Transverse colon (tissue), 4 donors: ENCODE measurements around the gene CCNA1. TPM values are rescaled to one million over a fixed set of nuclear protein-coding genes. Genes with fewer than 3 reads are reported as not detected.

ENCODE experiments used
- DNase-seq: peaks from one replicate; pipeline ENCODE4 v3.0.0-alpha.2; 2019
- H3K27ac ChIP-seq, 4 donors: fragments of 200-600 bp; sonication (generic); 2 replicates each; pipeline ENCODE4 v1.5.1; 2016 to 2018; ENCODE audit warnings: inconsistent platforms in 4 of 4
- H3K27me3 ChIP-seq: fragments of 200-600 bp; sonication (generic); 2 replicates; pipeline ENCODE4 v1.5.1; 2017; ENCODE audit warnings: inconsistent platforms
- H3K36me3 ChIP-seq, 4 donors: fragments of 200-600 bp; sonication (generic); 2 replicates each; pipeline ENCODE4 v1.5.1; 2017 to 2019; ENCODE audit warnings: inconsistent platforms in 4 of 4
- H3K4me1 ChIP-seq, 4 donors: fragments of 200-600 bp; sonication (generic); 2 replicates each; pipeline ENCODE4 v1.5.1; 2017 to 2020; ENCODE audit warnings: inconsistent platforms in 4 of 4
- H3K4me3 ChIP-seq, 4 donors: fragments of 200-600 bp; sonication (generic); 1 replicate in 1 of 4; 2 replicates in 3 of 4; pipeline versions ENCODE4 v1.5.1 to v1.6.1; 2017 to 2019; ENCODE audit warnings: inconsistent platforms in 4 of 4
- H3K9me3 ChIP-seq, 2 donors: fragments of 200-600 bp; sonication (generic); 2 replicates each; pipeline ENCODE4 v1.5.1; 2017 to 2019; ENCODE audit warnings: inconsistent platforms in 2 of 2
- EP300 ChIP-seq: sonication (generic); formaldehyde crosslinking; IDR thresholded peaks from one replicate; pipeline ENCODE4 v1.6.1; 2017; ENCODE audit warnings: antibody characterized with exemption, low read depth
- POLR2A ChIP-seq: fragments of 450-650 bp; IDR thresholded peaks from one replicate; pipeline ENCODE4 v1.6.1; 2016; ENCODE audit warnings: antibody characterized with exemption, mild to moderate bottlenecking, moderate library complexity
- POLR2AphosphoS5 ChIP-seq, 3 donors: sonication (generic); formaldehyde crosslinking; IDR thresholded peaks; one replicate each; pipeline ENCODE4 v1.6.1; 2016; ENCODE audit warnings: antibody characterized with exemption in 3 of 3
- WGBS, 2 donors: methylation state at CpG; one replicate each; pipeline ENCODE4 v1.1.5; 2018; ENCODE audit warnings: low coverage in 1 of 2; 5-methylcytosine and 5-hydroxymethylcytosine counted together
- in situ Hi-C, 4 donors: fragments of 200-750 bp; cut with MboI; loops; one replicate each; pipeline versions ENCODE4 v1.15.0 to v1.15.1; 2017; ENCODE audit warnings: low sequenced_read_pairs in 3 of 4, low pct_ligation_motif_present in 1 of 4, low pct_unique_long_range_greater_than_20kb in 1 of 4
- intact Hi-C: fragments of 100-400 bp; cut with DNase I; formaldehyde crosslinking; loops from one replicate; pipeline ENCODE4 v1.15.1; 2023; ENCODE audit warnings: low total_unique reads
- total RNA-seq, 4 donors: library from RNA; depleted of rRNA; stranded (reverse); fragments of >200 nt; gene quantifications; one replicate each; pipeline ENCODE4 v1.1.0, GENCODE V29; 2016
- TF ChIP-seq, protein P1 (sequence below), 5 experiments: fragments of 200-600 bp in 3 of 5; fragments of 450-650 bp in 2 of 5; sonication (generic) in 3 of 5; IDR thresholded peaks; 1 replicate in 2 of 5; 2 replicates in 3 of 5; pipeline ENCODE4 v1.5.1; 2016 to 2017; ENCODE audit warnings: antibody characterized with exemption in 5 of 5, inconsistent platforms in 3 of 5, mild to moderate bottlenecking in 2 of 5, moderate library complexity in 1 of 5

The CCNA1 gene
- total RNA-seq, 4 donors from 2014 or later = not detected

DNA sequence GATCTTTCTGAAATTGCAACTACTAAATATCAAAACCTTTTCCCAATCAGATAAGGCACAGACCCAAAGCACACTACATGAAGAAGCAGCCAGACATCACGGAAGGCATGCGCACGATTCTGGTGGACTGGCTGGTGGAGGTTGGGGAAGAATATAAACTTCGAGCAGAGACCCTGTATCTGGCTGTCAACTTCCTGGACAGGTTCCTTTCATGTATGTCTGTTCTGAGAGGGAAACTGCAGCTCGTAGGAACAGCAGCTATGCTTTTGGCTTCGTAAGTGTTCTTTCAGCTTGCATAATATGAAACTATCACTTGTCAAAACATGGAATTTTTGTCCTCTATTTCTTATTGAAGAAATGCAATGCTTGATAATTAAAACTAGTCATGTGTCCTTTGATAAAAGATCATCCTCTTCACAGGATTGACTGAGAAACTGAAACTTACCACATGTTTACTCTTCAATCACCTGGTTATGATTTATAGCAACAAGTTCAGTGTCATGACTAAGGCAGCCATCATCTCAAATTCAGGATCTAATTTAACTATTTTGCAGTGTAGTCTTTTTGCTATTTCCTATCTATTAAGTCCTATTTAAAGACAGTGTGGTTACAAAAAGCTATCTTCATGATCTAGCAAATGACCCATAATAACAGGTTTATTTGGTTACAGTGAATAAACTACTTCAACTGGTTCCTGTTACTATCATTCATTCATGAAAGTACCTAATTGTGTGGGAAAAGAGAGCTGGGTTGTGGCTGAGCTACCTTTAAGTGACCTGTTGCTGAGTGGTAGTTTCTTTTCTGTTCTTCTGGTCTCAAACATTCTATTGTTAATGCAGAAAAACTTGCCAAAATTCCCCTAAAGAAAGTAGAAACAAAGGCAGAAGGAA is 6.5 kb downstream of the CCNA1 start:
- no peak for DNase-seq
- Histone ChIP-seq H3K27me3 (no peaks in the 10 kb centered on the region), H3K9me3 (no peaks in the 10 kb centered on the region), H3K4me1 (no peaks in the 10 kb centered on the region), H3K27ac (no peak overlapping the region), H3K36me3 (no peaks in the 10 kb centered on the region), H3K4me3 (no peak overlapping the region)
- in situ Hi-C loops = loop anchor here in 1 of 4 donors (25.0 kb wide), 1 partner anchor 298 kb away; no protein-coding TSS in a partner anchor
- TF ChIP-seq POLR2A (no peak), POLR2AphosphoS5 (IDR thresholded peaks at IDR 0.05) (no peak), EP300 (no peak)
- TF ChIP-seq, protein P1, sequence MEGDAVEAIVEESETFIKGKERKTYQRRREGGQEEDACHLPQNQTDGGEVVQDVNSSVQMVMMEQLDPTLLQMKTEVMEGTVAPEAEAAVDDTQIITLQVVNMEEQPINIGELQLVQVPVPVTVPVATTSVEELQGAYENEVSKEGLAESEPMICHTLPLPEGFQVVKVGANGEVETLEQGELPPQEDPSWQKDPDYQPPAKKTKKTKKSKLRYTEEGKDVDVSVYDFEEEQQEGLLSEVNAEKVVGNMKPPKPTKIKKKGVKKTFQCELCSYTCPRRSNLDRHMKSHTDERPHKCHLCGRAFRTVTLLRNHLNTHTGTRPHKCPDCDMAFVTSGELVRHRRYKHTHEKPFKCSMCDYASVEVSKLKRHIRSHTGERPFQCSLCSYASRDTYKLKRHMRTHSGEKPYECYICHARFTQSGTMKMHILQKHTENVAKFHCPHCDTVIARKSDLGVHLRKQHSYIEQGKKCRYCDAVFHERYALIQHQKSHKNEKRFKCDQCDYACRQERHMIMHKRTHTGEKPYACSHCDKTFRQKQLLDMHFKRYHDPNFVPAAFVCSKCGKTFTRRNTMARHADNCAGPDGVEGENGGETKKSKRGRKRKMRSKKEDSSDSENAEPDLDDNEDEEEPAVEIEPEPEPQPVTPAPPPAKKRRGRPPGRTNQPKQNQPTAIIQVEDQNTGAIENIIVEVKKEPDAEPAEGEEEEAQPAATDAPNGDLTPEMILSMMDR (IDR thresholded peaks at IDR 0.05) = no peak
- whole genome bisulfite sequencing, 2 donors = 66% methylated on average over 6 of the region's 6 CpGs; no CpG with 5 or more reads in 1 of the 2 donors
- intact Hi-C loops = no loop called here

DNA sequence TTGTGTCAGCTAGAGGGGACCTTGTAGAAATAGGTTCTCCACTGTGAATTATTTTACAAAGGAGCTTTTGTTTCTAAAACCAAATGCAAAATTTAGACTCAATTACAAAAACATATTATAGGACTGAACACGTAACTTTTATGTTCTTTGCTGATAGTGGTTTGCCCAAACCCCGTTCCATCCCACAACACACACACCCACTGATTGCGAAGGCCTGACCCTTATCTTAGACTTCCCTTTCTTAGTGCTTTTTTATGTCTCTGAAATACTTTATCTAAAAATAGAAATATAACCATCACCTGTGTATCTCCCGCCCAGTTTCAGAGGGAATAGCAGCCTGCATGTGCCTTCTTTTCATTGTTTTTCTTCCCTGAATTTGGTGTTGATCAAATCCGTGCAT is 13.0 kb downstream of the CCNA1 start:
- H3K4me1 ChIP-seq = no peaks in the 10 kb centered on the region
- peaks cover 3% of the 10 kb centered on the region for H3K27me3 ChIP-seq
- in situ Hi-C loops = loop anchor here in 1 of 4 donors (25.0 kb wide), 1 partner anchor 292 kb away; no protein-coding TSS in a partner anchor
- H3K9me3 ChIP-seq = no peaks in the 10 kb centered on the region
- TF ChIP-seq EP300 = no peak
- TF ChIP-seq, protein P1 (IDR thresholded peaks at IDR 0.05) = no peak
- H3K36me3 ChIP-seq = no peaks in the 10 kb centered on the region
- 44 to 54% methylated on average over 5 of the region's 5 CpGs for WGBS, 2 donors
- H3K27ac ChIP-seq = no peak overlapping the region
- DNase-seq = no peak
- no peak overlapping the region for H3K4me3 ChIP-seq
- intact Hi-C loops = no loop called here

DNA sequence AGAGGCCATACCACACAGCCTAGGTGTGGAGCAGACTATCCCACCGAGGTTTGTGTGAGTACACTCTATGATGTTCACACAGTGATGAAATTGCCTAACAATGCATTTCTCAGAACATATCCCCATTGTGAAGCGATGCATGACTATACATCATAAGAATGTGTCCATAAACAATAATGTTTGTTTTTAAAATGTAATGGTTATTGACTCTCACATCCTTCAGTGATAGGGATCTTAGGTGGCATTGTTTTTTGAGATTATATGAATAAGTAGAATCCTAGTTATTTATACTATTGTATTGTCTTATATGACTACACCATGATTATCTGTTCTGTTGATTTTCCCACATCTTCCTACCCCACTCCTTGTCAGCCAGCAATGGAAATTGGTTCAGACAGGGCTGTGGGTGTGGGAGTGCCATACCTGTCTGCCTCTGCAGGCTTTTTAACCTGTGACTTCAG is 13.6 kb downstream of the CCNA1 start:
- no peaks in the 10 kb centered on the region for H3K4me1 ChIP-seq
- no peak overlapping the region for H3K27ac ChIP-seq
- WGBS, 2 donors = 68% methylated on average over 2 of the region's 2 CpGs; no CpG with 5 or more reads in 1 of the 2 donors
- H3K4me3 ChIP-seq = no peak overlapping the region
- TF ChIP-seq EP300 = no peak
- TF ChIP-seq POLR2AphosphoS5 (IDR thresholded peaks at IDR 0.05) = no peak
- TF ChIP-seq, protein P1 (IDR thresholded peaks at IDR 0.05) = no peak
- TF ChIP-seq POLR2A = no peak
- H3K36me3 ChIP-seq = no peaks in the 10 kb centered on the region
- intact Hi-C loops (no loop called here), in situ Hi-C loops (loop anchor here in 1 of 4 donors (25.0 kb wide), 1 partner anchor 291 kb away; no protein-coding TSS in a partner anchor)
- H3K9me3 ChIP-seq = no peaks in the 10 kb centered on the region
- H3K27me3 ChIP-seq = peaks cover 3% of the 10 kb centered on the region
- DNase-seq = no peak

DNA sequence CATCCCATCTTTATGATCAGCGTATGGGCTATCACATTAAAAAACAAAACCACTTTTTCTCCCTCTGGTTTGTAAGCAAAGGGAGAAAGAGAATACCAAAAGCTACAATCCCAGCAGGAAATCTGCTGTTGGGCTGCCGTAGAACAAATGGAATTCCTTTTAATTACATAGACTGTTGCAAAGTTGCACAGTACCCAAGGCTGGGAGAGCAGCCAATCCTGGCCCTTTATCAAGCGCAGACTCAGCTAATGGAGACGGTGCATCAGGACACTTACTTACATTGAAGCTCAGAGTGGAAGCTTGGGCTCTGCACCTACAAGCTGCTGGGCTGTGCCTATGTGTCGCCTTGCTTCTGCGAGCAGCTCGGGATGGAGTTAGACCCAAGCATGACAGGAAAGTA is 15.2 kb downstream of the CCNA1 start:
- Histone ChIP-seq H3K9me3 (no peaks in the 10 kb centered on the region), H3K27ac (no peak overlapping the region), H3K4me1 (no peaks in the 10 kb centered on the region), H3K36me3 (no peaks in the 10 kb centered on the region), H3K4me3 (no peak overlapping the region), H3K27me3 (peaks cover 3% of the 10 kb centered on the region)
- in situ Hi-C loops (loop anchor here in 1 of 4 donors (25.0 kb wide), 1 partner anchor 290 kb away; no protein-coding TSS in a partner anchor), intact Hi-C loops (no loop called here)
- 66 to 89% methylated on average over 1 to 7 of the region's 7 CpGs for WGBS, 2 donors
- TF ChIP-seq POLR2AphosphoS5 (IDR thresholded peaks at IDR 0.05) (no peak), EP300 (no peak), POLR2A (no peak)
- TF ChIP-seq, protein P1 (IDR thresholded peaks at IDR 0.05) = no peak
- DNase-seq = no peak
